CD14-positive monocyte (primary cell): ENCODE results near the gene AIG1. TPM values are rescaled to one million over a fixed set of nuclear protein-coding genes. Genes with fewer than 3 reads are reported as not detected.
"Not testable (repeated sequence)": the region's sequence is repeated elsewhere in the genome, so short reads cannot be mapped to it uniquely, and the experiment has no call there.

Source experiments
- DNase-seq, 3 donors: peaks; one replicate each; pipeline ENCODE4 v3.0.0-alpha.2; 2011 to 2022
- H2AFZ ChIP-seq: 2 replicates; pipeline ENCODE4 v1.6.0; 2012; ENCODE audit warnings: mild to moderate bottlenecking, low read depth, low read length, inconsistent platforms; ENCODE audit not compliant: insufficient read depth, poor library complexity, severe bottlenecking
- H3K27ac ChIP-seq, 2 donors: 1 replicate in 1 of 2; 2 replicates in 1 of 2; pipeline ENCODE4 v1.5.1; 2012 to 2013; ENCODE audit warnings: low read length in 2 of 2, control low read depth in 1 of 2, inconsistent platforms in 1 of 2, low read depth in 1 of 2, mild to moderate bottlenecking in 1 of 2
- H3K27me3 ChIP-seq, 2 donors: one replicate each; pipeline versions ENCODE4 v1.6.0 to v1.6.1; 2011 to 2013; ENCODE audit warnings: low read length in 2 of 2; ENCODE audit not compliant: control insufficient read depth in 2 of 2, insufficient read depth in 2 of 2
- H3K36me3 ChIP-seq, 2 donors: replicated peaks in 1 of 2; 1 replicate in 1 of 2; 2 replicates in 1 of 2; pipeline versions ENCODE4 v1.5.1 to v1.6.1; 2012 to 2013; ENCODE audit warnings: low read length in 2 of 2, control low read depth in 1 of 2, inconsistent platforms in 1 of 2, mild to moderate bottlenecking in 1 of 2; ENCODE audit not compliant: insufficient read depth in 2 of 2, control insufficient read depth in 1 of 2
- H3K4me1 ChIP-seq, 2 donors: 1 replicate in 1 of 2; 2 replicates in 1 of 2; pipeline versions ENCODE4 v1.5.1 to v1.6.1; 2012 to 2013; ENCODE audit warnings: low read length in 2 of 2, control low read depth in 1 of 2, inconsistent platforms in 1 of 2, mild to moderate bottlenecking in 1 of 2, moderate library complexity in 1 of 2; ENCODE audit not compliant: insufficient read depth in 2 of 2, control insufficient read depth in 1 of 2
- H3K4me2 ChIP-seq: replicated peaks from 2 replicates; pipeline ENCODE3; 2012; ENCODE audit warnings: low read length, moderate library complexity, mild to moderate bottlenecking; ENCODE audit not compliant: poor library complexity, severe bottlenecking; ENCODE audit errors: extremely low read depth
- H3K4me3 ChIP-seq, 3 experiments: fragments of 200-600 bp in 1 of 3; sonication (generic) in 1 of 3; replicated peaks in 1 of 3; 1 replicate in 2 of 3; 2 replicates in 1 of 3; pipeline ENCODE4 v1.5.1; 2011 to 2013; ENCODE audit warnings: low read length in 3 of 3, mild to moderate bottlenecking in 3 of 3, control low read depth in 2 of 3, low read depth in 2 of 3, inconsistent platforms in 1 of 3, moderate library complexity in 1 of 3
- H3K79me2 ChIP-seq: 2 replicates; pipeline ENCODE4 v1.6.0; 2012; ENCODE audit warnings: mild to moderate bottlenecking, control low read depth, inconsistent platforms, low read length, moderate library complexity; ENCODE audit not compliant: insufficient read depth
- H3K9ac ChIP-seq: 2 replicates; pipeline ENCODE4 v1.6.0; 2017; ENCODE audit warnings: low read length, mild to moderate bottlenecking; ENCODE audit not compliant: insufficient read depth, poor library complexity, severe bottlenecking
- H3K9me3 ChIP-seq, 2 donors: replicated peaks in 1 of 2; 1 replicate in 1 of 2; 2 replicates in 1 of 2; pipeline versions ENCODE4 v1.5.1 to v1.6.1; 2012 to 2013; ENCODE audit warnings: low read length in 2 of 2, control low read depth in 1 of 2; ENCODE audit not compliant: control insufficient read depth in 1 of 2, insufficient read depth in 1 of 2
- H4K20me1 ChIP-seq: 2 replicates; pipeline ENCODE4 v1.6.0; 2012; ENCODE audit warnings: mild to moderate bottlenecking, low read length, control low read depth, moderate library complexity; ENCODE audit not compliant: insufficient read depth
- H3K27ac Mint-ChIP-seq, 7 donors: one replicate each; pipeline ENCODE4 v1.8.0; 2020; ENCODE audit warnings: mild to moderate bottlenecking in 7 of 7, mixed read lengths in 7 of 7, moderate library complexity in 6 of 7, inconsistent platforms in 2 of 7
- H3K27me3 Mint-ChIP-seq, 3 donors: one replicate each; pipeline ENCODE4 v1.8.0; 2021 to 2022; ENCODE audit warnings: low read depth in 3 of 3, mild to moderate bottlenecking in 3 of 3, mixed read lengths in 3 of 3, moderate library complexity in 3 of 3, inconsistent platforms in 1 of 3
- H3K36me3 Mint-ChIP-seq, 2 donors: one replicate each; pipeline ENCODE4 v1.8.0; 2020; ENCODE audit warnings: mixed read lengths in 2 of 2, inconsistent platforms in 1 of 2, mild to moderate bottlenecking in 1 of 2
- H3K4me1 Mint-ChIP-seq: one replicate; pipeline ENCODE4 v1.8.0; 2020; ENCODE audit warnings: mild to moderate bottlenecking, mixed read lengths
- H3K4me3 Mint-ChIP-seq, 2 donors: one replicate each; pipeline ENCODE4 v1.8.0; 2020; ENCODE audit warnings: mild to moderate bottlenecking in 2 of 2, mixed read lengths in 2 of 2, moderate library complexity in 1 of 2
- H3K9me3 Mint-ChIP-seq, 7 donors: one replicate each; pipeline ENCODE4 v1.8.0; 2020 to 2022; ENCODE audit warnings: mixed read lengths in 7 of 7, mild to moderate bottlenecking in 6 of 7, moderate library complexity in 6 of 7, inconsistent platforms in 2 of 7
- CTCF ChIP-seq: fragments of 200-600 bp; IDR thresholded peaks from one replicate; pipeline ENCODE4 v1.8.0; 2022; ENCODE audit warnings: antibody characterized with exemption, mild to moderate bottlenecking
- WGBS: methylation state at CpG from one replicate; pipeline ENCODE4 v1.1.5; 2013; ENCODE audit warnings: missing lambda C conversion rate; ENCODE audit not compliant: insufficient coverage; 5-methylcytosine and 5-hydroxymethylcytosine counted together
- intact Hi-C, 2 donors: fragments of 100-400 bp; cut with micrococcal nuclease; formaldehyde crosslinking; loops; one replicate each; pipeline versions ENCODE4 v1.15.0 to v1.15.1; 2023
- polyA plus RNA-seq, 3 donors: library from polyadenylated mRNA; depleted of rRNA in 1 of 3; unstranded in 2 of 3; stranded (reverse) in 1 of 3; fragments of 300-500 nt in 2 of 3; fragments of >200 nt in 1 of 3; fragmentation: Illumina TruSeq in 2 of 3; gene quantifications; 1 replicate in 2 of 3; 2 replicates in 1 of 3; pipeline ENCODE4 v1.2.3, GENCODE V29; 2012 to 2021

Gene AIG1
- polyA plus RNA-seq, 3 donors = 6.7 to 7.6 (median 6.8) TPM

DNA sequence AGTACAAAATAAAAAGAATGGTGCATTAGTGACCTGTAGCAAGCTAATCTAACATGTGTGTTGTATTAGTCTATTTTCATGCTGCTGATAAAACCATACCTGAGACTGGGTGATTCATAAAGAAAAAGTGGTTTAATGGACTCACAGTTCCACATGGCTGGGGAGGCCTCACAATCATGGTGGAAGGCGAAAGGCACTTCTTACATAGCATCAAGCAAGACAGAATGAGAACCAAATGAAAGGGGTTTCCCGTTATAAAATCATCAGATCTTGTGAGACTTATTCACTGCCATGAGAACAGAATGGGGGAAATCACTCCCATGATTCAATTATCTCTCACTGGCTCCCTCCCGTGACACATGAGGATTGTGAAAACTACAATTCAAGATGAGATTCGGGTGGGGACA is 45.4 kb upstream of the AIG1 start:
- Histone ChIP-seq H3K4me3 (no peak overlapping the region), H3K4me1 (no peaks in the 10 kb centered on the region), H3K9me3 (no peaks in the 10 kb centered on the region), H3K4me2 (no peak overlapping the region), H3K27ac (no peak overlapping the region), H3K79me2 (no peaks in the 10 kb centered on the region), H3K9ac (no peak overlapping the region), H3K36me3 (no peaks in the 10 kb centered on the region), H2AFZ (no peak overlapping the region), H3K27me3 (no peaks in the 10 kb centered on the region), H4K20me1 (no peaks in the 10 kb centered on the region)
- no peak for TF ChIP-seq CTCF
- H3K27me3 Mint-ChIP-seq = peaks cover 0 to 3% (median 0%) of the 10 kb centered on the region in 3 donors
- WGBS = 100% methylated on average over 1 of the region's 4 CpGs
- peaks cover 0 to 7% (median 0%) of the 10 kb centered on the region in 7 donors for H3K9me3 Mint-ChIP-seq
- no peak overlapping the region for H3K4me3 Mint-ChIP-seq
- H3K27ac Mint-ChIP-seq = no peak overlapping the region
- H3K36me3 Mint-ChIP-seq = no peaks in the 10 kb centered on the region
- peak in 1 of 3 donors; percentile 63 for DNase-seq
- intact Hi-C loops = no loop called here
- no peaks in the 10 kb centered on the region for H3K4me1 Mint-ChIP-seq

- Histone ChIP-seq H3K36me3 (no peaks in the 10 kb centered on the region), H3K27me3 (no peaks in the 10 kb centered on the region), H4K20me1 (no peaks in the 10 kb centered on the region), H3K27ac (no peak overlapping the region), H3K4me2 (no peak overlapping the region), H3K9ac (no peak overlapping the region), H2AFZ (no peak overlapping the region), H3K9me3 (no peaks in the 10 kb centered on the region), H3K4me3 (no peak overlapping the region), H3K4me1 (no peaks in the 10 kb centered on the region), H3K79me2 (no peaks in the 10 kb centered on the region)
- Mint-ChIP-seq H3K9me3 (peaks cover 0 to 7% (median 2%) of the 10 kb centered on the region in 7 donors), H3K4me1 (no peaks in the 10 kb centered on the region), H3K27ac (no peak overlapping the region), H3K36me3 (no peaks in the 10 kb centered on the region), H3K4me3 (no peak overlapping the region), H3K27me3 (peaks cover 0 to 3% (median 0%) of the 10 kb centered on the region in 3 donors)
- TF ChIP-seq CTCF = no peak
- WGBS = no CpG with 5 or more reads among the region's 5 CpGs
- DNase-seq = no peak
- intact Hi-C loops = no loop called here
Observed at GRCh38 chr6:143018955-143019354, 41.7 kb upstream of the AIG1 start.

- H2AFZ ChIP-seq, H3K9me3 ChIP-seq, H3K4me2 ChIP-seq, H3K36me3 Mint-ChIP-seq, H3K4me3 ChIP-seq, H3K27ac ChIP-seq, H3K4me3 Mint-ChIP-seq, H3K79me2 ChIP-seq, H4K20me1 ChIP-seq, H3K27me3 Mint-ChIP-seq, H3K4me1 ChIP-seq, H3K9ac ChIP-seq, H3K27ac Mint-ChIP-seq, H3K36me3 ChIP-seq, H3K4me1 Mint-ChIP-seq, H3K9me3 Mint-ChIP-seq, H3K27me3 ChIP-seq: not testable (repeated sequence)
- peak in 1 of 3 donors; percentile 39 for DNase-seq
- no CpG with 5 or more reads among the region's 2 CpGs for WGBS
- intact Hi-C loops = loop anchor here in 1 of 2 donors (10.0 kb wide), 1 partner anchor 456 kb away; no protein-coding TSS in a partner anchor
Observed at GRCh38 chr6:143020862-143021261, 39.8 kb upstream of the AIG1 start.
